ENCODE measurements around the gene EPHA4. TPM values are rescaled to one million over a fixed set of nuclear protein-coding genes. Genes with fewer than 3 reads are reported as not detected.

The EPHA4 gene
- total RNA-seq, 1 experiment from 2014 or later, result 3.3 TPM

DNA sequence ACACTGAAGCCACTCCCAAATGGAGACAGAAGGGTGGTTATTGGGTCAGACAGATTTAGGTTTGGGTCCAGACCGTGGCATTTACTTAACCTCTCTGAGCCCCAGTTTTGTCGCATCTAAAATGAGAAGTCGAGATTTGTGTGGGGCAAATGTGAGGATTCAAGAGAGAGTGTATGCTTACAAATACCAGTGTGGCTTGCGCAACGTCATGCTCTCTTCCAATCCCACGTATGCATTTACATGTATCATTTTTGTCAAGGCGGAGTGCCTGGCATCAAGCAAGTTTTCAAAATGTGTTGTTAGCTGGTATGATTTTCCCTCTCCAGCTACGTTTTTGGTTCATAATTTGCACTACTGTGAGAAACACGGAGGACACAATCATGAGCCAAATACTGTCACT lies 197.9 kb downstream of the EPHA4 start:
- ChIA-PET CTCF (no interaction called here), POLR2A (ENCODE audit: unreplicated experiment) (no interaction called here)
- H2AFZ ChIP-seq (ENCODE audit: low read length), result no peak overlapping the region
- no peaks in the 10 kb centered on the region for H3F3A ChIP-seq (ENCODE audit: low read length, unreplicated experiment)
- ATAC-seq, result no peak
- H3K4me2 ChIP-seq (ENCODE audit: low read length), result no peak overlapping the region
- H3K9me3 ChIP-seq (ENCODE audit: low read length), result no peaks in the 10 kb centered on the region
- no peaks in the 10 kb centered on the region for H3K9me2 ChIP-seq (replicated peaks; ENCODE audit: low read length)
- intact Hi-C loops (cut with micrococcal nuclease), result no loop called here
- H3K27me3 ChIP-seq (ENCODE audit: low read length), result peaks cover 22% of the 10 kb centered on the region
- TF ChIP-seq, protein P1, sequence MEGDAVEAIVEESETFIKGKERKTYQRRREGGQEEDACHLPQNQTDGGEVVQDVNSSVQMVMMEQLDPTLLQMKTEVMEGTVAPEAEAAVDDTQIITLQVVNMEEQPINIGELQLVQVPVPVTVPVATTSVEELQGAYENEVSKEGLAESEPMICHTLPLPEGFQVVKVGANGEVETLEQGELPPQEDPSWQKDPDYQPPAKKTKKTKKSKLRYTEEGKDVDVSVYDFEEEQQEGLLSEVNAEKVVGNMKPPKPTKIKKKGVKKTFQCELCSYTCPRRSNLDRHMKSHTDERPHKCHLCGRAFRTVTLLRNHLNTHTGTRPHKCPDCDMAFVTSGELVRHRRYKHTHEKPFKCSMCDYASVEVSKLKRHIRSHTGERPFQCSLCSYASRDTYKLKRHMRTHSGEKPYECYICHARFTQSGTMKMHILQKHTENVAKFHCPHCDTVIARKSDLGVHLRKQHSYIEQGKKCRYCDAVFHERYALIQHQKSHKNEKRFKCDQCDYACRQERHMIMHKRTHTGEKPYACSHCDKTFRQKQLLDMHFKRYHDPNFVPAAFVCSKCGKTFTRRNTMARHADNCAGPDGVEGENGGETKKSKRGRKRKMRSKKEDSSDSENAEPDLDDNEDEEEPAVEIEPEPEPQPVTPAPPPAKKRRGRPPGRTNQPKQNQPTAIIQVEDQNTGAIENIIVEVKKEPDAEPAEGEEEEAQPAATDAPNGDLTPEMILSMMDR (conservative IDR thresholded peaks at IDR 0.05; ENCODE audit: low read depth, low read length), result no peak
- no peak for TF ChIP-seq EZH2phosphoT487 (IDR thresholded peaks at IDR 0.05; ENCODE audit: borderline replicate concordance, low read length)
- TF ChIP-seq EZH2 (IDR thresholded peaks at IDR 0.05; ENCODE audit: low read length, unreplicated experiment), result no peak
- no peak for DNase-seq
- H3K27ac ChIP-seq (ENCODE audit: low read length), result no peak overlapping the region
- H3K79me2 ChIP-seq (ENCODE audit: low read length), result no peaks in the 10 kb centered on the region
- BruUV-seq (replicated peaks), result no TSS peak
- no peak overlapping the region for H3K9ac ChIP-seq (ENCODE audit: low read length)
- no peaks in the 10 kb centered on the region for H4K20me1 ChIP-seq (ENCODE audit: low read length)
- no peaks in the 10 kb centered on the region for H3K4me1 ChIP-seq (ENCODE audit: insufficient read depth, low read length)
- H3K36me3 ChIP-seq (ENCODE audit: low read depth, low read length), result no peaks in the 10 kb centered on the region
- no peak overlapping the region for H3K4me3 ChIP-seq (ENCODE audit: low read length)

DNA sequence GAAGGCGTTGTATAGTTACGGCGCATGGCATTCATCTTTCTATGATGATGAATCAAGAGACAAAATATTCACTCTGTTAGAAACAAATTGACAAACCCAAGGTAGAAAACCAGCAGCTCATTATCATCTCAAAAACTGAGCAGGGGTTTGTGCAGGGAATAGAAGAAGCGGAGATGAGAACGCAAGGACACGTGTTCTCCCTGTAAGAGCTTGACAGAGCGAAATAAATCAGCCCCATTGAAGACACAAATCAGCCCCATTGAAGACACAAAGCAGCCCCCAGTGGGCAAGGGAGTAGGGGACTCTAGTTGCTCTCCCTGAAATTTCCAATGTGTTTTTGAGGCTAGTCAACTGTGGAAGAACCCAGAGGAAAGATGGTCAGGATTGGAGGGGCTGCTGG lies 199.2 kb downstream of the EPHA4 start:
- no peaks in the 10 kb centered on the region for H3K9me3 ChIP-seq (ENCODE audit: low read length)
- H3K4me1 ChIP-seq (ENCODE audit: insufficient read depth, low read length), result no peaks in the 10 kb centered on the region
- H3K4me2 ChIP-seq (ENCODE audit: low read length), result no peak overlapping the region
- POLR2A ChIA-PET (ENCODE audit: unreplicated experiment), result no interaction called here
- H3K27me3 ChIP-seq (ENCODE audit: low read length), result peaks cover 24% of the 10 kb centered on the region
- H4K20me1 ChIP-seq (ENCODE audit: low read length), result no peaks in the 10 kb centered on the region
- no peak overlapping the region for H2AFZ ChIP-seq (ENCODE audit: low read length)
- BruUV-seq (replicated peaks), result no TSS peak
- intact Hi-C loops (cut with micrococcal nuclease), result no loop called here
- TF ChIP-seq EZH2phosphoT487 (IDR thresholded peaks at IDR 0.05; ENCODE audit: borderline replicate concordance, low read length) (no peak), EZH2 (IDR thresholded peaks at IDR 0.05; ENCODE audit: low read length, unreplicated experiment) (no peak)
- TF ChIP-seq, protein P1 (conservative IDR thresholded peaks at IDR 0.05; ENCODE audit: low read depth, low read length), result no peak
- no peak for ATAC-seq
- no peak overlapping the region for H3K27ac ChIP-seq (ENCODE audit: low read length)
- H3K4me3 ChIP-seq (ENCODE audit: low read length), result no peak overlapping the region
- H3K79me2 ChIP-seq (ENCODE audit: low read length), result no peaks in the 10 kb centered on the region
- no peak for DNase-seq
- no peaks in the 10 kb centered on the region for H3K36me3 ChIP-seq (ENCODE audit: low read depth, low read length)
- H3F3A ChIP-seq (ENCODE audit: low read length, unreplicated experiment), result no peaks in the 10 kb centered on the region
- no peak overlapping the region for H3K9ac ChIP-seq (ENCODE audit: low read length)
- CTCF ChIA-PET, result no interaction called here
- no peaks in the 10 kb centered on the region for H3K9me2 ChIP-seq (replicated peaks; ENCODE audit: low read length)

DNA sequence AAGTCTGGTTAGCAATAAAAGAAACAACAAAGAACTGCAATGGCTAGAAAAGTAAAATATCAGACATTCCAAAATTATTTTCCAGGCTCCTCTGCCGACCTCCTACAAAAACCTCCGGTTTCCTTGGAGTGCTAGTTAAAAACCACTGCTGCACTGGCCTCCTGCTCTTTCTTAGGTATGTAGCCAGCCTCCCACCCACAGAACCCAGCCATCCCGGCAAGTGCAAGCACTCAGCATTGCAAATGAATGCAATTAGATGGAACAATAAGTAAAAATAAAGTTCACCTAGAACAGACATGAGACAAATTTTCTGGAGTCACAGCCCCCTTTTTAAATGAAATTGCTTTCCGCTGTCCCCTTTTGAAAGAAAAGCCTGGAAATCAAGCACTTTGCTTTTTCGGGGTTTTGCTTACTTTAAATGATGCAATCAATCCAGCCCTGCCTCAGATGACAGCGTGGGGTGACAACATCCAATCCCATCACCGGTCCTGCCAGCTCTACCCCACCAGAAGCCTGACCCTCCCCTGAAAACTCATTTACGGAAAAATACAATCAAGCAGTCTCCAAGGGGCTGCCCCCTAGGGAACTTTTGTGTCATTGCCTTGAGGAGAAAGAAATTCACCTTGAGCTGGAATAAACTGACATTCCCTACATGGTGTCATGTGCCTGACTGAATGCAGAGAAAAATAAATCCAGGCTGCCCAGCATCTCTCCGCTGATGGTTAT lies 199.8 kb downstream of the EPHA4 start:
- Histone ChIP-seq H3K4me3 (ENCODE audit: low read length) (no peak overlapping the region), H2AFZ (ENCODE audit: low read length) (no peak overlapping the region), H3K9me2 (replicated peaks; ENCODE audit: low read length) (no peaks in the 10 kb centered on the region), H4K20me1 (ENCODE audit: low read length) (no peaks in the 10 kb centered on the region), H3K27me3 (ENCODE audit: low read length) (peaks cover 24% of the 10 kb centered on the region), H3K4me1 (ENCODE audit: insufficient read depth, low read length) (no peaks in the 10 kb centered on the region), H3K9me3 (ENCODE audit: low read length) (no peaks in the 10 kb centered on the region), H3K9ac (ENCODE audit: low read length) (no peak overlapping the region), H3K36me3 (ENCODE audit: low read depth, low read length) (no peaks in the 10 kb centered on the region), H3K79me2 (ENCODE audit: low read length) (no peaks in the 10 kb centered on the region), H3F3A (ENCODE audit: low read length, unreplicated experiment) (no peaks in the 10 kb centered on the region), H3K27ac (ENCODE audit: low read length) (no peak overlapping the region), H3K4me2 (ENCODE audit: low read length) (no peak overlapping the region)
- TF ChIP-seq EZH2 (IDR thresholded peaks at IDR 0.05; ENCODE audit: low read length, unreplicated experiment) (no peak), EZH2phosphoT487 (IDR thresholded peaks at IDR 0.05; ENCODE audit: borderline replicate concordance, low read length) (no peak)
- TF ChIP-seq, protein P1 (conservative IDR thresholded peaks at IDR 0.05; ENCODE audit: low read depth, low read length), result peak; percentile 36; the same call in 1 of the 2 replicates
- ATAC-seq (no peak), DNase-seq (no peak)
- ChIA-PET CTCF (no interaction called here), POLR2A (ENCODE audit: unreplicated experiment) (no interaction called here)
- no TSS peak for BruUV-seq (replicated peaks)
- intact Hi-C loops (cut with micrococcal nuclease), result no loop called here
